GM12801 (cell line): Measurements from ENCODE around the gene ZNF438.

Source experiments
- TF ChIP-seq, protein P1 (sequence below): IDR thresholded peaks from one replicate; pipeline ENCODE4 v1.5.1; 2011; ENCODE audit warnings: control low read depth; ENCODE audit not compliant: insufficient read length; ENCODE audit errors: extremely low read depth

Gene ZNF438

DNA sequence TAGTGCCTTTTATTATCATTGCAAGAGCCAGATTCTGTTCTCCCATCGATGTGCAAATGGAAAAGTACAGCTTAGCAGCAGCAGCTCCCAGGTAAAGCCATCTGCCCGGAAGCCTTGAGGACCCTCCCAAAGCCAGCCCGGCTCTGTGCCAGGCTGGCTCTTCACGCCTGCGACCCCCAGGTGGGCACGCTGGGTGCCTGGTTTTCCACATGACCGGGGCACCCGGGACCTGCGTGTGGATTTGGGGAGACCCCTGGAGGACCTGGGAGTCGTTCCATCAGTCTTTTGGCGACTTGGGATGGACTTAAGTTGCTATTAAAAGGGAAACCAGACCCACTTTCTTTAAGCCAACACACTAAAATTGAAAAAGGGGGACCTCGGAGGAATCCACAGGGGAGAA is 196.5 kb downstream of the ZNF438 start:
- TF ChIP-seq, protein P1, sequence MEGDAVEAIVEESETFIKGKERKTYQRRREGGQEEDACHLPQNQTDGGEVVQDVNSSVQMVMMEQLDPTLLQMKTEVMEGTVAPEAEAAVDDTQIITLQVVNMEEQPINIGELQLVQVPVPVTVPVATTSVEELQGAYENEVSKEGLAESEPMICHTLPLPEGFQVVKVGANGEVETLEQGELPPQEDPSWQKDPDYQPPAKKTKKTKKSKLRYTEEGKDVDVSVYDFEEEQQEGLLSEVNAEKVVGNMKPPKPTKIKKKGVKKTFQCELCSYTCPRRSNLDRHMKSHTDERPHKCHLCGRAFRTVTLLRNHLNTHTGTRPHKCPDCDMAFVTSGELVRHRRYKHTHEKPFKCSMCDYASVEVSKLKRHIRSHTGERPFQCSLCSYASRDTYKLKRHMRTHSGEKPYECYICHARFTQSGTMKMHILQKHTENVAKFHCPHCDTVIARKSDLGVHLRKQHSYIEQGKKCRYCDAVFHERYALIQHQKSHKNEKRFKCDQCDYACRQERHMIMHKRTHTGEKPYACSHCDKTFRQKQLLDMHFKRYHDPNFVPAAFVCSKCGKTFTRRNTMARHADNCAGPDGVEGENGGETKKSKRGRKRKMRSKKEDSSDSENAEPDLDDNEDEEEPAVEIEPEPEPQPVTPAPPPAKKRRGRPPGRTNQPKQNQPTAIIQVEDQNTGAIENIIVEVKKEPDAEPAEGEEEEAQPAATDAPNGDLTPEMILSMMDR, result no peak

GRCh38 chr10:30834651-30835050 is 197.0 kb downstream of the ZNF438 start:
- TF ChIP-seq, protein P1, result no peak

GRCh38 chr10:30834153-30834552 is 197.5 kb downstream of the ZNF438 start:
- TF ChIP-seq, protein P1, result no peak

DNA sequence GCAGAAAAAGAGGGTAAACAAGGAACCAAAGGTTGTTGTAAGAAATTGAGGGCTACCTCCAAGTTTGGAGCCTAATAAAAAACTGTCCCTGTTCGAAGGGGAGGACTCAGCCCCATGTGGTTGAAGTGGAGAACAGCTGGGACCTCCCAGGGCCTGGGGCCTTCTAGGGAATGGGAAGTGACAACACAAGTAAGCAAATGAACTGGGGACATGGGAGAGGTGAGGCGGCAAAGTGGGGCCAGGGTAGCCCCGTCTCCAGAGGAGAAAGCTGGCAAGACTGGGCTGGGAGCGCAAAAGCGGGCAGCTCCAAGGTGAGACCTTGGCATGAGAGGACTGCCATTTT is 198.1 kb downstream of the ZNF438 start:
- TF ChIP-seq, protein P1, result no peak

GRCh38 chr10:30832749-30833627 is 198.7 kb downstream of the ZNF438 start:
- TF ChIP-seq, protein P1, result no peak

GRCh38 chr10:30832001-30832748 is 199.5 kb downstream of the ZNF438 start:
- TF ChIP-seq, protein P1, result no peak

- TF ChIP-seq, protein P1, result no peak
Observed at GRCh38 chr10:30831426-30831825, 200.2 kb downstream of the ZNF438 start.
